Measurements from ENCODE around the gene YIPF7.

Gene YIPF7

DNA sequence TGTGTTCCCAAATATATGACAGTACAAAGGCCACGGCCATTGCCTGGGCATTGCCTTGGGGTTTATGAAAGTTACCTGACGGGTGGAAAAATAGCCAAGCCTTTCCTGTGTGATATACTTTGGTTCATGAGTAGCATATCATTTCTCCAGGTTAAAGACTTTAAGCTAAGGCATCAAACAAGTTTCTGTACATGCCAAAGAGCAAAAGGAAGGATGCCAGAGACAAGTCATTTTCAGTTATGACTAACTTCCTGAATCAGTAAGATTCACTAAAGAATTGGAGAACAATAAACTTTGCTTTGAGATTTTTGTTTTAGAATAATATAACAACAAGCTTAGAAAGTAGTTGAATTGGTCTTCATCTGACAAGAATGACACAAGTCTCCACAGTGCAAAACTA, 17.1 kb upstream of the YIPF7 start:
- no CpG with 5 or more reads among the region's 2 CpGs for WGBS (ENCODE audit: extremely low coverage, insufficient coverage, low lambda C conversion rate)

DNA sequence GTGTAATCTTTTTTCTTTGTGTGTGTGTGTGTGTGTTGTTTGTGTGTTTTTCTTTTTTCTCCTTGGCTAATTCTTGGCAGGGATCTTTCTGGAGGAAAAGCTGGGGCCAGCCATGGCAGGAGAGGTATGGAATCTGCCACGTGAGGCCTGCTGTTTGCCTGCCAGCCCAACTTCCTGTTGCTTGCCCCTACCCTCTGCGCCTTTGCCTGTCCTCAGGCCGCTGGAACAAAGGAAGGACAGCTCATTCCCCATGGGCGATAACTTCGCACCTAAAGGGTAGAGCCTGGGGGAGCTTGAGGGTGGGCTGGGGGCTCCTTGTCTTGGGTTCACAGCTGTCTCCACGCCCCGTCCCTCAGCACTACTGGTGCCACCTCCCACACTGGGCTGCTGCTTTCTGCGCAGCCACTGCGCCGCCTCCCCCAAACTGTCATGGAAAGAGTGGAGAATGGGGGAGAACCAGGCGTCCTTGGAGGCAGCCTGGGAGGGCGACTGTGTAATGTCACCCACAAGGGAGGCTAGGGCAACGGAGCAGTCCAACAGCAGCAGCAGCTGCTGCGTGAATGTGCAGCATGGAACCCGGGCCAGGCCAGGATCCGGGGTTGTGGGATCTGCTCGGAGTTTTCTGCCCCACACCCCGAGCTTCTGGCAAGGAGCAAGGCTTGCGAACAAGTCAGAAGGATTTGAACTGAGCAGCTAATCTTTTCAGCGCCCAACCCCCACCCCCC, 12.3 kb upstream of the YIPF7 start:
- Histone ChIP-seq H3K56ac (ENCODE audit: low read length) (no peak overlapping the region), H4K5ac (ENCODE audit: low read length) (no peak overlapping the region), H3K27ac (ENCODE audit: low read depth, low read length) (no peak overlapping the region), H3K4ac (ENCODE audit: low read depth, low read length) (no peak overlapping the region), H3K23ac (ENCODE audit: low read length) (no peak overlapping the region), H3K18ac (ENCODE audit: low read length) (no peak overlapping the region), H3K79me1 (ENCODE audit: low read length) (no peaks in the 10 kb centered on the region), H3K4me1 (ENCODE audit: control insufficient read depth, low read depth, low read length) (no peaks in the 10 kb centered on the region), H3K9ac (ENCODE audit: low read length) (no peak overlapping the region), H2BK15ac (replicated peaks; ENCODE audit: low read depth) (no peak overlapping the region), H3K4me3 (ENCODE audit: low read length) (no peak overlapping the region), H4K8ac (ENCODE audit: low read depth, low read length) (no peak overlapping the region), H3K27me3 (ENCODE audit: insufficient read depth, low read length, poor library complexity) (no peaks in the 10 kb centered on the region), H3K79me2 (ENCODE audit: control insufficient read depth, insufficient read depth, low read length) (no peaks in the 10 kb centered on the region), H2BK5ac (ENCODE audit: low read length) (no peak overlapping the region), H2AK5ac (ENCODE audit: low read length) (no peak overlapping the region), H3K4me2 (ENCODE audit: low read length) (no peak overlapping the region), H3K36me3 (ENCODE audit: control insufficient read depth, insufficient read depth, low read length) (no peaks in the 10 kb centered on the region), H2BK120ac (ENCODE audit: low read depth, low read length) (no peak overlapping the region)
- WGBS (ENCODE audit: extremely low coverage, insufficient coverage, low lambda C conversion rate) = no CpG with 5 or more reads among the region's 20 CpGs
- DNase-seq = no peak

More for the DNA sequence above, 17.1 kb upstream of the YIPF7 start:
- H3K4me2 ChIP-seq (ENCODE audit: low read length) = no peak overlapping the region
- no peak overlapping the region for H3K9ac ChIP-seq (ENCODE audit: low read length)
- H3K23ac ChIP-seq (ENCODE audit: low read length) = no peak overlapping the region
- no peak overlapping the region for H3K18ac ChIP-seq (ENCODE audit: low read length)
- H3K79me2 ChIP-seq (ENCODE audit: control insufficient read depth, insufficient read depth, low read length) = no peaks in the 10 kb centered on the region
- no peak overlapping the region for H3K27ac ChIP-seq (ENCODE audit: low read depth, low read length)
- H3K4ac ChIP-seq (ENCODE audit: low read depth, low read length) = no peak overlapping the region
- no peaks in the 10 kb centered on the region for H3K79me1 ChIP-seq (ENCODE audit: low read length)
- H3K4me1 ChIP-seq (ENCODE audit: control insufficient read depth, low read depth, low read length) = no peaks in the 10 kb centered on the region
- no peaks in the 10 kb centered on the region for H3K36me3 ChIP-seq (ENCODE audit: control insufficient read depth, insufficient read depth, low read length)
- H2AK5ac ChIP-seq (ENCODE audit: low read length) = no peak overlapping the region
- H3K27me3 ChIP-seq (ENCODE audit: insufficient read depth, low read length, poor library complexity) = no peaks in the 10 kb centered on the region
- no peak overlapping the region for H3K4me3 ChIP-seq (ENCODE audit: low read length)
- no peak overlapping the region for H2BK120ac ChIP-seq (ENCODE audit: low read depth, low read length)
- DNase-seq = no peak
- H2BK15ac ChIP-seq (replicated peaks; ENCODE audit: low read depth) = no peak overlapping the region
- H4K8ac ChIP-seq (ENCODE audit: low read depth, low read length) = no peak overlapping the region
- H4K5ac ChIP-seq (ENCODE audit: low read length) = no peak overlapping the region
- H3K56ac ChIP-seq (ENCODE audit: low read length) = no peak overlapping the region
- H2BK5ac ChIP-seq (ENCODE audit: low read length) = no peak overlapping the region

DNA sequence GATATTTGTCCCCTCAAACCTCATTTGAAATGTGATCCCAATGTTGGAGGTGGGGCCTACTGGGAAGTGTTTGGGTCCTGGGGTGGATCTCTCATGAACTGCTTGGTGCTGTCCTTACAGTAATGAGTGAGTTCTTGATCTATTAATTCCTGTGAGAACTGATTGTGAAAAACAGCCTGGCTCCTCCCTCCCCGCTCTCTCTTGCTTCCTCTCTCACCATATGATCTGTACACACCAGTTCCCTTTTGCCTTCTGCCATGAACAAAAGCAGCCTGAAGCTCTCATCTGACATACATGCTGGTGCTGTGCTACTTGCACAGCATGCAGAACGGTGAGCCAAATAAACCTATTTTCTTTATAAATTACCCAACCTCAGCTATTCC, 11.2 kb upstream of the YIPF7 start:
- WGBS (ENCODE audit: extremely low coverage, insufficient coverage, low lambda C conversion rate) = no CpG with 5 or more reads among the region's 2 CpGs
- Histone ChIP-seq H2BK120ac (ENCODE audit: low read depth, low read length) (no peak overlapping the region), H3K36me3 (ENCODE audit: control insufficient read depth, insufficient read depth, low read length) (no peaks in the 10 kb centered on the region), H3K4me3 (ENCODE audit: low read length) (no peak overlapping the region), H4K5ac (ENCODE audit: low read length) (no peak overlapping the region), H3K23ac (ENCODE audit: low read length) (no peak overlapping the region), H2AK5ac (ENCODE audit: low read length) (no peak overlapping the region), H3K4me2 (ENCODE audit: low read length) (no peak overlapping the region), H3K4me1 (ENCODE audit: control insufficient read depth, low read depth, low read length) (no peaks in the 10 kb centered on the region), H3K27me3 (ENCODE audit: insufficient read depth, low read length, poor library complexity) (no peaks in the 10 kb centered on the region), H3K79me1 (ENCODE audit: low read length) (no peaks in the 10 kb centered on the region), H3K9ac (ENCODE audit: low read length) (no peak overlapping the region), H3K4ac (ENCODE audit: low read depth, low read length) (no peak overlapping the region), H2BK15ac (replicated peaks; ENCODE audit: low read depth) (no peak overlapping the region), H3K56ac (ENCODE audit: low read length) (no peak overlapping the region), H3K18ac (ENCODE audit: low read length) (no peak overlapping the region), H2BK5ac (ENCODE audit: low read length) (no peak overlapping the region), H3K27ac (ENCODE audit: low read depth, low read length) (no peak overlapping the region), H4K8ac (ENCODE audit: low read depth, low read length) (no peak overlapping the region), H3K79me2 (ENCODE audit: control insufficient read depth, insufficient read depth, low read length) (no peaks in the 10 kb centered on the region)
- DNase-seq = no peak

DNA sequence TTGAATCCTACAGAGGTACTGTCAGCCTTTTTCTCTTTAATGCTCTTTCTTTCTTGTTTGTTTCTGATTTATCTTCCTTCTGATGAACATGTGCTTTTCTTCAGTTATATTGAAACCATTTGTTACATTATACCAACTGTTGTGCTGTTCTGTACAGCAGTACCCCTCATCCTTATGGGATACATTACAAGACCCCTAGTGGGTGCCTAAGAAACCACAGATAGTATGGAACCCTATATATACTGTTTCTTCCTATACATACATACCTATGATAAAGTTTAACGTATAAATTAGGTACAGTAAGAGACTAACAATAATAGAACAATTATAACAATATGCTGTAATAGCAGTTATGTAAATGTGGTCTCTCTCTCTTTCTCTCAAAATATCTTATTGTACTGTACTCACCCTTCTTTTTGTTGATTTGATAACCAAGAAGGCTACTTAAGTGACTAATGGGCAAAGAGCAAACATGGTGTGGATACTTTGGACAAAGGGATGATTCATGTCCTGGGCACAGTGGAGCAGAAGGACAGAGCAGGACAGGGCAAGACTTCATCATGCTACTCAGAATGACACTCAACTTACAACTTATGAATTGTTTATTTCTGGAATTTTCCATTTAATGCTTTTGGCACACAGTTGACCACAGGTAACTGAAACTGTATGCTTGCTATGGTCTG, 10.7 kb upstream of the YIPF7 start:
- no peak overlapping the region for H3K56ac ChIP-seq (ENCODE audit: low read length)
- no peak overlapping the region for H2AK5ac ChIP-seq (ENCODE audit: low read length)
- H3K18ac ChIP-seq (ENCODE audit: low read length) = no peak overlapping the region
- no peak overlapping the region for H4K5ac ChIP-seq (ENCODE audit: low read length)
- H3K4me2 ChIP-seq (ENCODE audit: low read length) = no peak overlapping the region
- H2BK5ac ChIP-seq (ENCODE audit: low read length) = no peak overlapping the region
- no peaks in the 10 kb centered on the region for H3K4me1 ChIP-seq (ENCODE audit: control insufficient read depth, low read depth, low read length)
- H3K4ac ChIP-seq (ENCODE audit: low read depth, low read length) = no peak overlapping the region
- H3K9ac ChIP-seq (ENCODE audit: low read length) = no peak overlapping the region
- H2BK15ac ChIP-seq (replicated peaks; ENCODE audit: low read depth) = no peak overlapping the region
- no peak overlapping the region for H2BK120ac ChIP-seq (ENCODE audit: low read depth, low read length)
- no peaks in the 10 kb centered on the region for H3K79me1 ChIP-seq (ENCODE audit: low read length)
- no peaks in the 10 kb centered on the region for H3K27me3 ChIP-seq (ENCODE audit: insufficient read depth, low read length, poor library complexity)
- H3K79me2 ChIP-seq (ENCODE audit: control insufficient read depth, insufficient read depth, low read length) = no peaks in the 10 kb centered on the region
- no peaks in the 10 kb centered on the region for H3K36me3 ChIP-seq (ENCODE audit: control insufficient read depth, insufficient read depth, low read length)
- no peak overlapping the region for H3K27ac ChIP-seq (ENCODE audit: low read depth, low read length)
- no peak for DNase-seq
- no peak overlapping the region for H3K4me3 ChIP-seq (ENCODE audit: low read length)
- WGBS (ENCODE audit: extremely low coverage, insufficient coverage, low lambda C conversion rate) = no CpG with 5 or more reads among the region's 1 CpG
- H3K23ac ChIP-seq (ENCODE audit: low read length) = no peak overlapping the region
- no peak overlapping the region for H4K8ac ChIP-seq (ENCODE audit: low read depth, low read length)

DNA sequence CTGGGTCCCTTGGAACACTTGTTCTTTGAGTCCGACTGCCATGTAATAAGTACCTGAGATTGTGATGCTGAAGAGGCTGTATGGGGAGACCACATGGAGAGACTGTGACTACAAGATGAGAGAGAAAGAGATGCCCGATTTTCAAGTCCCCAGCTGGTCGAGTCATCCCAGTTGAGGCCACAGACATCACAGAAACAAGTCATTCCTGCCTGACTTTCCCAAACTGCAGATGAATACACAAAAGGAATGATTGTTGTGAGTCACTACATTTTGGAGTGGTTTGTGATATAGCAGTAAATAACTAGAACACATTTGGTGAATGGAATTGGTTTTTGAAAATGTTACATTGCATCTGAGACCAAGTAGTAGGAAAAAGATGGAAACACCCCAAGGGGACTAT, 9.0 kb upstream of the YIPF7 start:
- no peak overlapping the region for H2BK15ac ChIP-seq (replicated peaks; ENCODE audit: low read depth)
- DNase-seq = no peak
- H4K5ac ChIP-seq (ENCODE audit: low read length) = no peak overlapping the region
- H3K27ac ChIP-seq (ENCODE audit: low read depth, low read length) = no peak overlapping the region
- no peaks in the 10 kb centered on the region for H3K4me1 ChIP-seq (ENCODE audit: control insufficient read depth, low read depth, low read length)
- H3K9ac ChIP-seq (ENCODE audit: low read length) = no peak overlapping the region
- no peak overlapping the region for H3K4me3 ChIP-seq (ENCODE audit: low read length)
- no peak overlapping the region for H2BK120ac ChIP-seq (ENCODE audit: low read depth, low read length)
- no peak overlapping the region for H2BK5ac ChIP-seq (ENCODE audit: low read length)
- H4K8ac ChIP-seq (ENCODE audit: low read depth, low read length) = no peak overlapping the region
- H3K18ac ChIP-seq (ENCODE audit: low read length) = no peak overlapping the region
- no peaks in the 10 kb centered on the region for H3K79me2 ChIP-seq (ENCODE audit: control insufficient read depth, insufficient read depth, low read length)
- H3K27me3 ChIP-seq (ENCODE audit: insufficient read depth, low read length, poor library complexity) = no peaks in the 10 kb centered on the region
- H3K36me3 ChIP-seq (ENCODE audit: control insufficient read depth, insufficient read depth, low read length) = no peaks in the 10 kb centered on the region
- no peak overlapping the region for H3K56ac ChIP-seq (ENCODE audit: low read length)
- H2AK5ac ChIP-seq (ENCODE audit: low read length) = no peak overlapping the region
- no peak overlapping the region for H3K4me2 ChIP-seq (ENCODE audit: low read length)
- no peak overlapping the region for H3K4ac ChIP-seq (ENCODE audit: low read depth, low read length)
- WGBS (ENCODE audit: extremely low coverage, insufficient coverage, low lambda C conversion rate) = no CpG with 5 or more reads among the region's 3 CpGs
- no peak overlapping the region for H3K23ac ChIP-seq (ENCODE audit: low read length)
- H3K79me1 ChIP-seq (ENCODE audit: low read length) = no peaks in the 10 kb centered on the region
